K562 (cell line): ENCODE results near the gene MMP15. TPM values are rescaled to one million over a fixed set of nuclear protein-coding genes. Genes with fewer than 3 reads are reported as not detected.
A peak's percentile ranks its signal among the peaks of the same experiment; 100 is the strongest.
"Not testable (repeated sequence)": the region's sequence is repeated elsewhere in the genome, so short reads cannot be mapped to it uniquely, and the experiment has no call there.

Experiments used
- ATAC-seq: fragments of 200-7000 bp; cut with Tn5 transposase; 3 replicates; pipeline ENCODE4 v1.9.1; 2020; ENCODE audit warnings: moderate library complexity
- BruUV-seq: library from RNA; stranded (reverse); fragments of 400-500 nt; replicated peaks from 2 replicates; lab custom pipeline; 2021; lab: Mats Ljungman, UMichigan
- CTCF ChIA-PET: fragments of 300-600 bp; formaldehyde crosslinking; extraction: SDS; loops from one replicate; lab custom pipeline; 2021; ENCODE audit warnings: low intra/inter-chr PET ratio; lab: Yijun Ruan, JAX
- POLR2A ChIA-PET: fragments of 300-600, 350-650 bp; sonication (Branson Sonifier 250); formaldehyde crosslinking; extraction: SDS; loops from one replicate; lab custom pipeline; 2021; ENCODE audit warnings: antibody characterized with exemption, inconsistent platforms; lab: Yijun Ruan, JAX
- DNase-seq, 4 experiments: peaks; one replicate each; pipeline versions ENCODE4 v3.0.0 to v3.0.0-alpha.2; 2011 to 2018; ENCODE audit warnings: low spot score in 3 of 4, mixed read lengths in 3 of 4; ENCODE audit errors: extremely low read depth in 1 of 4
- FAIRE-seq: peaks from 2 replicates; lab custom pipeline; 2011; peaks lifted over from hg19 to GRCh38; lab: Jason Lieb, UNC
- H2AFZ ChIP-seq: 2 replicates; pipeline ENCODE4 v1.6.0; 2011; ENCODE audit warnings: low read depth, low read length, control low read depth, inconsistent platforms
- H3K27ac ChIP-seq: fragments of 200-600 bp; 3 replicates; pipeline ENCODE4 v1.8.0; 2011; ENCODE audit warnings: low read depth, mild to moderate bottlenecking, control low read depth, inconsistent platforms, low read length, moderate library complexity, mixed read lengths; ENCODE audit errors: extremely low read depth
- H3K27me3 ChIP-seq, 2 experiments: fragments of 300-600 bp in 1 of 2; 2 replicates in 1 of 2; 3 replicates in 1 of 2; pipeline versions ENCODE4 v1.6.0 to v1.8.0; 2011; ENCODE audit warnings: inconsistent platforms in 2 of 2, low read length in 2 of 2, mild to moderate bottlenecking in 1 of 2, mixed read lengths in 1 of 2, moderate library complexity in 1 of 2; ENCODE audit not compliant: control insufficient read depth in 2 of 2, insufficient read depth in 2 of 2
- H3K36me3 ChIP-seq: fragments of 300-600 bp; 3 replicates; pipeline ENCODE4 v1.8.0; 2011; ENCODE audit warnings: mild to moderate bottlenecking, low read length, inconsistent platforms; ENCODE audit not compliant: control insufficient read depth, insufficient read depth
- H3K4me1 ChIP-seq, 2 experiments: fragments of 200-600 bp in 1 of 2; replicated peaks in 1 of 2; 2 replicates in 1 of 2; 3 replicates in 1 of 2; pipeline versions ENCODE4 v1.5.1 to v1.8.0; 2011; ENCODE audit warnings: inconsistent platforms in 2 of 2, low read length in 2 of 2, mild to moderate bottlenecking in 1 of 2, mixed read lengths in 1 of 2, moderate library complexity in 1 of 2; ENCODE audit not compliant: control insufficient read depth in 2 of 2, insufficient read depth in 2 of 2
- H3K4me2 ChIP-seq: 2 replicates; pipeline ENCODE4 v1.6.1; 2011; ENCODE audit warnings: low read length, control low read depth, inconsistent platforms, mixed read lengths; ENCODE audit not compliant: insufficient read depth
- H3K4me3 ChIP-seq: fragments of 200-600 bp; sonication (generic), shearing (Covaris generic); 2 replicates; pipeline ENCODE4 v1.5.1; 2016; ENCODE audit warnings: control low read depth, inconsistent platforms
- H3K79me2 ChIP-seq: fragments of 200-600 bp; 3 replicates; pipeline ENCODE4 v1.8.0; 2011; ENCODE audit warnings: low read length, inconsistent platforms; ENCODE audit not compliant: control insufficient read depth, insufficient read depth
- H3K9ac ChIP-seq, 2 experiments: 2 replicates each; pipeline versions ENCODE4 v1.6.0 to v1.6.1; 2011; ENCODE audit warnings: low read depth in 2 of 2, low read length in 2 of 2, control low read depth in 1 of 2, inconsistent platforms in 1 of 2, mild to moderate bottlenecking in 1 of 2, mixed read lengths in 1 of 2; ENCODE audit not compliant: insufficient read depth in 1 of 2
- H3K9me1 ChIP-seq: one replicate; pipeline ENCODE4 v1.6.0; 2011; ENCODE audit warnings: inconsistent platforms, mild to moderate bottlenecking, low read length, moderate library complexity; ENCODE audit not compliant: control insufficient read depth, insufficient read depth
- H3K9me3 ChIP-seq: replicated peaks from 2 replicates; pipeline ENCODE4 v1.5.1; 2011; ENCODE audit warnings: low read depth, low read length, inconsistent platforms; ENCODE audit not compliant: control insufficient read depth, insufficient read depth
- H4K20me1 ChIP-seq: replicated peaks from 2 replicates; pipeline ENCODE4 v1.6.1; 2011; ENCODE audit warnings: low read length, inconsistent platforms, mixed read lengths; ENCODE audit not compliant: control insufficient read depth, insufficient read depth
- EGR1 ChIP-seq: fragments of 450-650 bp; conservative IDR thresholded peaks from 2 replicates; pipeline ENCODE4 v1.6.1; 2017; ENCODE audit warnings: mild to moderate bottlenecking
- IRF9 ChIP-seq: fragments of 450-650 bp; IDR thresholded peaks from 2 replicates; pipeline ENCODE4 v1.6.1; 2016; ENCODE audit warnings: missing biosample characterization, missing genetic modification characterization
- KDM4B ChIP-seq, 2 experiments: fragments of 450-650 bp in 1 of 2; sonication (generic) in 1 of 2; IDR thresholded peaks; 2 replicates each; pipeline ENCODE4 v1.6.1; 2016 to 2017; ENCODE audit warnings: borderline replicate concordance in 2 of 2, antibody characterized with exemption in 1 of 2, low read depth in 1 of 2, mild to moderate bottlenecking in 1 of 2
- NFIC ChIP-seq: fragments of 450-650 bp; IDR thresholded peaks from 2 replicates; pipeline ENCODE4 v1.6.1; 2017; ENCODE audit warnings: mild to moderate bottlenecking, inconsistent platforms
- ZNF121 ChIP-seq: sonication (generic); formaldehyde crosslinking; conservative IDR thresholded peaks from 2 replicates; pipeline ENCODE4 v1.8.0; 2022; ENCODE audit warnings: missing genetic modification reagents
- ZNF740 ChIP-seq, 3 experiments: fragments of 200-800 bp in 1 of 3; sonication (Bioruptor generic) in 1 of 3; sonication (generic) in 1 of 3; formaldehyde crosslinking in 1 of 3; IDR thresholded peaks; 2 replicates each; pipeline versions ENCODE4 v1.6.1 to v1.8.0; 2016 to 2022; ENCODE audit warnings: mild to moderate bottlenecking in 2 of 3, missing compliant biosample characterization in 2 of 3, missing genetic modification characterization in 2 of 3, missing genetic modification reagents in 1 of 3
- ZNF778 ChIP-seq: fragments of 450-650 bp; formaldehyde crosslinking; IDR thresholded peaks from 2 replicates; pipeline ENCODE4 v1.4.0; 2020; ENCODE audit warnings: mild to moderate bottlenecking, moderate library complexity
- WGBS: fragments of 100-300 bp; shearing (Covaris generic); methylation state at CpG from one replicate; pipeline ENCODE4 v1.1.6; 2016; ENCODE audit warnings: low coverage, mixed read lengths; ENCODE audit not compliant: insufficient coverage; ENCODE audit errors: missing lambda C conversion rate; 5-methylcytosine and 5-hydroxymethylcytosine counted together
- in situ Hi-C: fragments of 300-500 bp; cut with MboI; formaldehyde crosslinking; loops from 4 replicates; pipeline ENCODE4 v1.15.0; 2018; ENCODE audit warnings: inconsistent platforms, mixed read lengths
- intact Hi-C: fragments of 100-400 bp; cut with micrococcal nuclease; formaldehyde crosslinking; loops from 2 replicates; pipeline ENCODE4 v1.14.2; 2022
- polyA plus RNA-seq, 8 experiments: library from polyadenylated mRNA; depleted of rRNA in 4 of 8; stranded (reverse) in 5 of 8; unstranded in 3 of 8; fragments of >200 nt; fragmentation: Nextera tagmentation in 2 of 8; fragmentation: Illumina TruSeq in 1 of 8; extraction: Ambion mirVana in 2 of 8; extraction: Trizol in 1 of 8; gene quantifications; 2 replicates each; pipeline versions ENCODE4 v1.2.1 to v1.2.3, GENCODE V29; 2011 to 2014; ENCODE audit warnings: inconsistent platforms in 1 of 8, missing spikeins in 1 of 8
- total RNA-seq, 7 experiments: library from RNA; depleted of rRNA in 6 of 7; stranded (reverse); fragments of >200 nt in 6 of 7; fragmentation: Illumina TruSeq in 2 of 7; extraction: Trizol in 2 of 7; gene quantifications; 2 replicates each; pipeline versions ENCODE4 v1.2.1 to v1.2.3, GENCODE V29; 2011 to 2021; ENCODE audit warnings: low replicate concordance in 1 of 7
- TF ChIP-seq, protein P1 (sequence below): fragments of 250-450 bp; sonication (Bioruptor Pico); IDR thresholded peaks from 2 replicates; pipeline ENCODE4 v1.4.0; 2020; ENCODE audit warnings: mild to moderate bottlenecking, moderate library complexity, borderline replicate concordance

The MMP15 gene
- total and polyA plus RNA-seq, 9 of the 15 experiments (the other 6 are each of a cell fraction or from before 2014, with no cell fraction given) = 0.01 to 20.4 (median 5.5) TPM

GRCh38 chr16:58095575-58095960 lies 70.0 kb downstream of the MMP15 start:
- H4K20me1 ChIP-seq, FAIRE-seq, H3K9me3 ChIP-seq, H3K4me2 ChIP-seq, BruUV-seq, H3K36me3 ChIP-seq, POLR2A ChIA-PET, H3K79me2 ChIP-seq, H3K9ac ChIP-seq, DNase-seq, H3K4me1 ChIP-seq, H3K4me3 ChIP-seq, H3K9me1 ChIP-seq, ATAC-seq, H3K27ac ChIP-seq, CTCF ChIA-PET: not testable (repeated sequence)
- H3K27me3 ChIP-seq = peaks cover 6 to 13% of the 10 kb centered on the region in 2 experiments; a peak in 3 of 5 replicates
- TF ChIP-seq ZNF121 (CRISPR knock-in tag) = peak; percentile 46
- 20% methylated on average over 5 of the region's 6 CpGs for WGBS
- peak overlapping the region; percentile 28 for H2AFZ ChIP-seq
- in situ Hi-C loops (loop anchor here (10.0 kb wide), 1 partner anchor 201 kb away; no protein-coding TSS in a partner anchor), intact Hi-C loops (loop anchor here (10.0 kb wide), 1 partner anchor 521 kb away; no protein-coding TSS in a partner anchor)

- Histone ChIP-seq H2AFZ (no peak overlapping the region), H3K36me3 (no peaks in the 10 kb centered on the region), H3K4me2 (no peak overlapping the region), H3K9me3 (no peaks in the 10 kb centered on the region), H3K9me1 (no peaks in the 10 kb centered on the region), H3K79me2 (no peaks in the 10 kb centered on the region), H3K9ac (no peak overlapping the region), H3K4me1 (peaks cover 0 to 8% of the 10 kb centered on the region in 2 experiments; a peak in 2 of 5 replicates), H3K4me3 (no peak overlapping the region), H3K27me3 (peaks cover 6 to 13% of the 10 kb centered on the region in 2 experiments; a peak in 3 of 5 replicates), H3K27ac (no peak overlapping the region), H4K20me1 (peaks cover 3% of the 10 kb centered on the region; the same call in 1 of the 2 replicates)
- 9% methylated on average over 2 of the region's 2 CpGs for WGBS
- peak; percentile 49; the same call in 1 of the 2 replicates for TF ChIP-seq NFIC
- TF ChIP-seq, protein P1, sequence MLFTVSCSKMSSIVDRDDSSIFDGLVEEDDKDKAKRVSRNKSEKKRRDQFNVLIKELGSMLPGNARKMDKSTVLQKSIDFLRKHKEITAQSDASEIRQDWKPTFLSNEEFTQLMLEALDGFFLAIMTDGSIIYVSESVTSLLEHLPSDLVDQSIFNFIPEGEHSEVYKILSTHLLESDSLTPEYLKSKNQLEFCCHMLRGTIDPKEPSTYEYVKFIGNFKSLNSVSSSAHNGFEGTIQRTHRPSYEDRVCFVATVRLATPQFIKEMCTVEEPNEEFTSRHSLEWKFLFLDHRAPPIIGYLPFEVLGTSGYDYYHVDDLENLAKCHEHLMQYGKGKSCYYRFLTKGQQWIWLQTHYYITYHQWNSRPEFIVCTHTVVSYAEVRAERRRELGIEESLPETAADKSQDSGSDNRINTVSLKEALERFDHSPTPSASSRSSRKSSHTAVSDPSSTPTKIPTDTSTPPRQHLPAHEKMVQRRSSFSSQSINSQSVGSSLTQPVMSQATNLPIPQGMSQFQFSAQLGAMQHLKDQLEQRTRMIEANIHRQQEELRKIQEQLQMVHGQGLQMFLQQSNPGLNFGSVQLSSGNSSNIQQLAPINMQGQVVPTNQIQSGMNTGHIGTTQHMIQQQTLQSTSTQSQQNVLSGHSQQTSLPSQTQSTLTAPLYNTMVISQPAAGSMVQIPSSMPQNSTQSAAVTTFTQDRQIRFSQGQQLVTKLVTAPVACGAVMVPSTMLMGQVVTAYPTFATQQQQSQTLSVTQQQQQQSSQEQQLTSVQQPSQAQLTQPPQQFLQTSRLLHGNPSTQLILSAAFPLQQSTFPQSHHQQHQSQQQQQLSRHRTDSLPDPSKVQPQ = no peak
- no peak for TF ChIP-seq KDM4B (IDR thresholded peaks at IDR 0.05; ENCODE audit: borderline replicate concordance in 2 of 2, low read depth in 1 of 2)
- TF ChIP-seq EGR1 = peak; percentile 66
- TF ChIP-seq IRF9 (tag) = no peak
- TF ChIP-seq ZNF778 = no peak
- TF ChIP-seq ZNF740 (CRISPR knock-in tag; IDR thresholded peaks at IDR 0.05) = peak; percentile 77
- TF ChIP-seq ZNF740 (tag; IDR thresholded peaks at IDR 0.05) = no peak
- FAIRE-seq = no peak
- peak; percentile 22 to 39 (median 36) for DNase-seq
- ATAC-seq = no peak
- in situ Hi-C loops (loop anchor here (10.0 kb wide), 1 partner anchor 201 kb away; no protein-coding TSS in a partner anchor), intact Hi-C loops (loop anchor here (10.0 kb wide), 1 partner anchor 521 kb away; no protein-coding TSS in a partner anchor)
- ChIA-PET POLR2A (interaction anchor here (1.2 kb wide), 1 partner anchor 67 kb away, joined by 4 read pairs; no protein-coding TSS in a partner anchor), CTCF (no interaction called here)
- no TSS peak for BruUV-seq
Measured at GRCh38 chr16:58096249-58096648, 70.7 kb downstream of the MMP15 start.
